ENCODE data around the gene TRPM3. TPM values are rescaled to one million over a fixed set of nuclear protein-coding genes. Genes with fewer than 3 reads are reported as not detected.

Gene TRPM3
- total and polyA plus RNA-seq, 2 of the 13 experiments (the other 11 are each of a cell fraction or from before 2014, with no cell fraction given): not detected

GRCh38 chr9:70816891-70817290, 304.5 kb downstream of the TRPM3 start:
- BruUV-seq (replicated peaks): no TSS peak
- Histone ChIP-seq H3K9ac (ENCODE audit: insufficient read depth, low read depth, low read length) (no peak overlapping the region), H3K4me1 (ENCODE audit: insufficient read depth, low read length) (no peaks in the 10 kb centered on the region), H2AFZ (ENCODE audit: low read length) (no peak overlapping the region), H3K79me2 (ENCODE audit: insufficient read depth, low read length) (no peaks in the 10 kb centered on the region), H3K36me3 (replicated peaks in 1 of 2; ENCODE audit: control insufficient read depth in 1 of 2, insufficient read depth in 2 of 2, low read length in 2 of 2) (no peaks in the 10 kb centered on the region), H3K4me3 (replicated peaks in 1 of 3; ENCODE audit: insufficient read depth in 1 of 3, low read depth in 2 of 3, low read length in 3 of 3) (no peak overlapping the region), H3K9me3 (ENCODE audit: low read length) (no peaks in the 10 kb centered on the region), H3K27me3 (ENCODE audit: control insufficient read depth in 1 of 2, insufficient read depth in 2 of 2, low read length in 2 of 2) (no peaks in the 10 kb centered on the region), H4K20me1 (ENCODE audit: insufficient read depth, low read length) (no peaks in the 10 kb centered on the region), H3K27ac (ENCODE audit: extremely low read length, insufficient read depth, low read length) (no peak overlapping the region), H3K4me2 (ENCODE audit: low read depth, low read length) (no peak overlapping the region)
- TF ChIP-seq ZNF234 (CRISPR knock-in tag; conservative IDR thresholded peaks at IDR 0.05): no peak
- no peak for TF ChIP-seq ZBTB25 (CRISPR knock-in tag; IDR thresholded peaks at IDR 0.05)
- TF ChIP-seq MXD4 (CRISPR knock-in tag; IDR thresholded peaks at IDR 0.05): no peak
- TF ChIP-seq ZBTB7B (CRISPR knock-in tag; IDR thresholded peaks at IDR 0.05): no peak
- no peak for TF ChIP-seq TCF7L2 (IDR thresholded peaks at IDR 0.05; ENCODE audit: low read depth, low read length)
- TF ChIP-seq ASH2L (IDR thresholded peaks at IDR 0.05; ENCODE audit: insufficient read length, low read depth, low read length): no peak
- TF ChIP-seq ZNF350 (CRISPR knock-in tag; IDR thresholded peaks at IDR 0.05; ENCODE audit: borderline replicate concordance, low read depth): no peak
- intact Hi-C loops (cut with micrococcal nuclease; ENCODE audit: unreplicated experiment) (no loop called here), in situ Hi-C loops (cut with HindIII; ENCODE audit: extremely low pct_ligation_motif_present, low pct_unique_long_range_greater_than_20kb) (no loop called here)
- ATAC-seq (no peak), DNase-seq (ENCODE audit: low spot score) (no peak), FAIRE-seq (no peak)
- ChIA-PET POLR2A (no interaction called here), CTCF (ENCODE audit: low intra/inter-chr PET ratio, low total read pairs) (no interaction called here)
- WGBS (ENCODE audit: low lambda C conversion rate): 0% methylated on average over 2 of the region's 2 CpGs

- DNase-seq (ENCODE audit: low spot score) (no peak), FAIRE-seq (no peak), ATAC-seq (no peak)
- Histone ChIP-seq H3K27ac (ENCODE audit: extremely low read length, insufficient read depth, low read length) (no peak overlapping the region), H3K4me2 (ENCODE audit: low read depth, low read length) (no peak overlapping the region), H4K20me1 (ENCODE audit: insufficient read depth, low read length) (no peaks in the 10 kb centered on the region), H3K9me3 (ENCODE audit: low read length) (no peaks in the 10 kb centered on the region), H3K4me3 (replicated peaks in 1 of 3; ENCODE audit: insufficient read depth in 1 of 3, low read depth in 2 of 3, low read length in 3 of 3) (no peak overlapping the region), H2AFZ (ENCODE audit: low read length) (no peak overlapping the region), H3K27me3 (ENCODE audit: control insufficient read depth in 1 of 2, insufficient read depth in 2 of 2, low read length in 2 of 2) (no peaks in the 10 kb centered on the region), H3K4me1 (ENCODE audit: insufficient read depth, low read length) (no peaks in the 10 kb centered on the region), H3K36me3 (replicated peaks in 1 of 2; ENCODE audit: control insufficient read depth in 1 of 2, insufficient read depth in 2 of 2, low read length in 2 of 2) (no peaks in the 10 kb centered on the region), H3K79me2 (ENCODE audit: insufficient read depth, low read length) (no peaks in the 10 kb centered on the region), H3K9ac (ENCODE audit: insufficient read depth, low read depth, low read length) (no peak overlapping the region)
- WGBS (ENCODE audit: low lambda C conversion rate): 0% methylated on average over 1 of the region's 1 CpG
- BruUV-seq (replicated peaks): no TSS peak
- POLR2A ChIA-PET: no interaction called here
- intact Hi-C loops (cut with micrococcal nuclease; ENCODE audit: unreplicated experiment) (no loop called here), in situ Hi-C loops (cut with HindIII; ENCODE audit: extremely low pct_ligation_motif_present, low pct_unique_long_range_greater_than_20kb) (no loop called here)
- TF ChIP-seq ZBTB42 (CRISPR knock-in tag; IDR thresholded peaks at IDR 0.05) (no peak), STAG1 (CRISPR knock-in tag; IDR thresholded peaks at IDR 0.05) (no peak), DRAP1 (CRISPR knock-in tag; IDR thresholded peaks at IDR 0.05) (no peak), SCMH1 (CRISPR knock-in tag; IDR thresholded peaks at IDR 0.05; ENCODE audit: borderline replicate concordance) (no peak), KDM3A (CRISPR knock-in tag; IDR thresholded peaks at IDR 0.05; ENCODE audit: low read depth) (no peak), MIER3 (CRISPR knock-in tag; IDR thresholded peaks at IDR 0.05; ENCODE audit: borderline replicate concordance) (no peak), GABPB1 (CRISPR knock-in tag; IDR thresholded peaks at IDR 0.05) (no peak)
- CTCF ChIA-PET (ENCODE audit: low intra/inter-chr PET ratio, low total read pairs): no interaction called here
These were observed 305.1 kb downstream of the TRPM3 start for GRCh38 chr9:70816316-70816715.

Measured in HepG2 (cell line).